Common myeloid progenitor, CD34-positive (primary cell): Measurements from ENCODE around the gene DCHS2.

ENCODE experiments used
- CTCF ChIA-PET: fragments of 350-600 bp; sonication (Branson Sonifier 250); formaldehyde crosslinking; loops from one replicate; lab custom pipeline; 2021; ENCODE audit warnings: antibody characterized with exemption; lab: Charles Lee
- POLR2A ChIA-PET: fragments of 350-600 bp; sonication (Branson Sonifier 250); formaldehyde crosslinking; loops from one replicate; lab custom pipeline; 2021; ENCODE audit warnings: antibody characterized with exemption; lab: Charles Lee
- DNase-seq, 3 donors: peaks; one replicate each; pipeline versions ENCODE4 v3.0.0 to v3.0.0-alpha.2; 2013
- H3K27ac ChIP-seq, 2 experiments: 1 replicate in 1 of 2; 2 replicates in 1 of 2; pipeline ENCODE4 v1.7.0; 2013; ENCODE audit warnings: inconsistent platforms in 2 of 2, low read length in 2 of 2, mild to moderate bottlenecking in 2 of 2, low read depth in 1 of 2, moderate library complexity in 1 of 2; ENCODE audit not compliant: severe bottlenecking in 2 of 2, insufficient read depth in 1 of 2, poor library complexity in 1 of 2
- H3K27me3 ChIP-seq, 5 experiments: replicated peaks in 2 of 5; 1 replicate in 3 of 5; 2 replicates in 2 of 5; pipeline versions ENCODE4 v1.6.1 to v1.7.0; 2013; ENCODE audit warnings: low read length in 4 of 5, mild to moderate bottlenecking in 2 of 5, moderate library complexity in 2 of 5, inconsistent platforms in 1 of 5; ENCODE audit not compliant: insufficient read depth in 5 of 5, control insufficient read depth in 4 of 5
- H3K36me3 ChIP-seq, 4 experiments: 1 replicate in 2 of 4; 2 replicates in 2 of 4; pipeline versions ENCODE4 v1.6.1 to v1.7.0; 2013; ENCODE audit warnings: low read length in 3 of 4, control low read depth in 1 of 4, mild to moderate bottlenecking in 1 of 4; ENCODE audit not compliant: control insufficient read depth in 4 of 4, insufficient read depth in 4 of 4
- H3K4me1 ChIP-seq, 4 experiments: 1 replicate in 3 of 4; 2 replicates in 1 of 4; pipeline versions ENCODE4 v1.6.1 to v1.7.1; 2013; ENCODE audit warnings: low read length in 3 of 4, mild to moderate bottlenecking in 3 of 4, control low read depth in 1 of 4, inconsistent platforms in 1 of 4, moderate library complexity in 1 of 4; ENCODE audit not compliant: control insufficient read depth in 4 of 4, insufficient read depth in 4 of 4; ENCODE audit errors: control extremely low read depth in 1 of 4
- H3K4me3 ChIP-seq, 7 experiments: 1 replicate in 4 of 7; 2 replicates in 3 of 7; pipeline versions ENCODE4 v1.5.1 to v1.7.0; 2013; ENCODE audit warnings: mild to moderate bottlenecking in 7 of 7, low read length in 6 of 7, moderate library complexity in 6 of 7, inconsistent platforms in 2 of 7, low read depth in 2 of 7, control low read depth in 1 of 7; ENCODE audit not compliant: insufficient read depth in 4 of 7, control insufficient read depth in 1 of 7; ENCODE audit errors: extremely low read depth in 1 of 7
- H3K9me3 ChIP-seq, 5 experiments: 1 replicate in 4 of 5; 2 replicates in 1 of 5; pipeline versions ENCODE4 v1.6.1 to v1.7.1; 2013; ENCODE audit warnings: low read length in 4 of 5, mild to moderate bottlenecking in 2 of 5, inconsistent platforms in 1 of 5, low read depth in 1 of 5, moderate library complexity in 1 of 5; ENCODE audit not compliant: control insufficient read depth in 4 of 5, insufficient read depth in 2 of 5; ENCODE audit errors: control extremely low read depth in 1 of 5
- WGBS: methylation state at CpG from one replicate; pipeline ENCODE4 v1.1.5; 2013; ENCODE audit not compliant: insufficient coverage; 5-methylcytosine and 5-hydroxymethylcytosine counted together

DCHS2 gene

DNA sequence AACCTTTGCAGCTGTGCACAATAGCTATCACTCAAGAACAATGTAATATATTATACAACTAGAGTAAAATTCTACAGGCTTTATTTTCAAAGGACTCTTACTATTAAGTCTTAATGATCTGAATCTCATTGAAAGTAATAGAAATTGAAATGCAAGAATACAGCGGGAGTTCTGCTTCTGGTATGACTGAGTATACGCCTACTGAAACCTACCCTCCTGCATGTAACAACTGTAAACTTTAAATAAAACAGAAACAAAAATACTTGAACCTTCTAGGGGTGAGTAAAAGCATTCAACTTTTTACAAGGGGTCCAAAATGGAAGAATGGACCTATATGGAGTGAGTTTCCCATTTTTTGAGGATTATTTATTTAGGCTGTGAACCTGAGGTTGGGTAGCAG is 13.5 kb downstream of the DCHS2 start:
- H3K27ac ChIP-seq, result no peak overlapping the region
- no CpG with 5 or more reads among the region's 2 CpGs for WGBS
- H3K4me3 ChIP-seq, result no peak overlapping the region
- H3K9me3 ChIP-seq, result peaks cover 0 to 2% (median 0%) of the 10 kb centered on the region in 5 experiments
- peaks cover 0 to 5% (median 4%) of the 10 kb centered on the region in 5 experiments for H3K27me3 ChIP-seq
- H3K4me1 ChIP-seq, result no peaks in the 10 kb centered on the region
- no peaks in the 10 kb centered on the region for H3K36me3 ChIP-seq
- ChIA-PET CTCF (no interaction called here), POLR2A (no interaction called here)
- no peak for DNase-seq

DNA sequence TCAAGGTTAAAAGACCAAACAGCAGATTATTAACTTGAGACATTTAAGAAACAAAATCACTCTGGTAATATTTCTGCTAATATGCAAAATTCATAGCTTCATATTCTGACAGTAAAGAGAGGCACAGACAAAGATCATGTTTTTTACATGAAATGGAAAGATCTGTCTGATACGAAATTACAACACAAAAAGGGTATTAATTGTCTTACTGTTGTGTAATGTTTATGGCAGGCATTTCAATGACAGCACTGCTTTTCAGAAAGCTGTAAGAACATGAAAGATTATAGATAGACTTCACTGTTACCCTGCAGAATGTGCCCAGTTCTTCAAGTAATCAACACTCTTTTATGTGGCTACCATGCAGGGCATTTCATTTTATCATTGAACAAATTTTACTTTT is 15.4 kb downstream of the DCHS2 start:
- CTCF ChIA-PET, result no interaction called here
- no peaks in the 10 kb centered on the region for H3K36me3 ChIP-seq
- H3K27ac ChIP-seq, result no peak overlapping the region
- no peak for DNase-seq
- WGBS, result no CpG with 5 or more reads among the region's 1 CpG
- peaks cover 0 to 5% (median 0%) of the 10 kb centered on the region in 4 experiments for H3K4me1 ChIP-seq
- H3K27me3 ChIP-seq, result peaks cover 0 to 8% (median 2%) of the 10 kb centered on the region in 5 experiments
- H3K9me3 ChIP-seq, result peaks cover 0 to 2% (median 0%) of the 10 kb centered on the region in 5 experiments
- POLR2A ChIA-PET, result no interaction called here
- H3K4me3 ChIP-seq, result no peak overlapping the region

DNA sequence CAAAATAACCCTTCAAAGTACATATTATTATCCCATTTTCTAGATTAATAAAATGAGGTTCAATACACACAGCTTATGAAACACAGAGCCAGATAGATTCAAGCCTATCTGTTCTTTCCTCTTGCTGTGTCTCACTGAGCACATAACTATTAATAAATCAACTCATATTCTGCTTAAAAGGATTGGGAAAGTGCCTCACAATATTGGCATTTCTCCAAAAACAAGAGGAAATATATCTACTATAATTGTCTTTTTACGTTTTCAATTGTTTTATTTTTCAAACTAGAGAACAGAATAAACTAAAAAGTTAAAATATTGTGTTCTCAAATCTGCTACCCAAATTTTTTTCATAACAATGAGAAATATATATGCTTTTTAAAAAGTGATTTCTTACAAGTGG is 15.8 kb downstream of the DCHS2 start:
- Histone ChIP-seq H3K27ac (no peak overlapping the region), H3K4me3 (no peak overlapping the region), H3K27me3 (peaks cover 0 to 8% (median 2%) of the 10 kb centered on the region in 5 experiments), H3K4me1 (peaks cover 0 to 5% (median 0%) of the 10 kb centered on the region in 4 experiments), H3K36me3 (no peaks in the 10 kb centered on the region), H3K9me3 (peaks cover 0 to 2% (median 0%) of the 10 kb centered on the region in 5 experiments)
- WGBS, result no CpG with 5 or more reads among the region's 1 CpG
- DNase-seq, result no peak
- ChIA-PET CTCF (no interaction called here), POLR2A (no interaction called here)

DNA sequence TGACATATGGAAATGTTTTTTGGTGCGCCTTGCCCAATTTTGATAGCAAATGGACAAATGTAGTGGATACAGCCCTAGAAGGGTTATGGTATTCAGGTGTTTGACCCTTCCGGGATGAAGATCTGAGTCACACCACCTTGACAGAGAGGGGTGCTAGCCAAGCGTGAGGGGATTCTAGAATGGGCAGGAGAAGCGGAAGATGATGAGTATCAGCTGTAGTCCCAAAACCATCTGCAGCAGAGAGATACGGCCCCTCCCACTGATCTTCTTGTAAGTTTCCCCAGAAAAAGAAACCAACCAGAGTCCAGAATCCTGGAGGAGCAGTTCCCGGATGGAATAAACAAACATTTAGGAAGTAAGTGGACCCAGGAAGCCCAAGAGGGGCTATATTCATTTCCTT is 18.1 kb downstream of the DCHS2 start:
- 79% methylated on average over 6 of the region's 6 CpGs for WGBS
- Histone ChIP-seq H3K27me3 (peaks cover 0 to 9% (median 2%) of the 10 kb centered on the region in 5 experiments), H3K9me3 (peaks cover 0 to 2% (median 0%) of the 10 kb centered on the region in 5 experiments), H3K4me3 (no peak overlapping the region), H3K4me1 (peaks cover 0 to 5% (median 0%) of the 10 kb centered on the region in 4 experiments), H3K27ac (no peak overlapping the region), H3K36me3 (no peaks in the 10 kb centered on the region)
- CTCF ChIA-PET, result interaction anchor here (1.7 kb wide), 1 partner anchor 33 kb away, joined by 4 read pairs; no protein-coding TSS in a partner anchor
- POLR2A ChIA-PET, result no interaction called here
- DNase-seq, result no peak

DNA sequence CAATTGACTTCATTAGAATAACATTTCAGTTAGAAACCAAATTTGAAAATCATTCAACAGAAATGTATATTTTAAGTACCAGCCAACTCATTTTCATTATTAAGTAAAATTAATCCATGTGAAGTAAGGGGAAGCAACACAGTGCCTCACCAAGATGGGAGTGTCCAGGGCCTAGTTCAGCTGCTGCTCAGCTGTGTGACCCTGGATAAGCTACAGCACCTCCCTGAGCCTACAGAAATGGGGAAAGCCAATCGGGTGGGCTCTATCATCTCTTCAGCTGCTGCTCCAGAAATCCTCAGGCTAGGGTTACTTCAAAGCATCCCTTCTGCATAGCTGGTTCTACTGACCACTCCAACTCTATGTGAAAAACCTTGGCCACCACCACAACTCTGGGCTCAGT is 18.7 kb downstream of the DCHS2 start:
- CTCF ChIA-PET, result interaction anchor here (1.7 kb wide), 1 partner anchor 34 kb away, joined by 4 read pairs; no protein-coding TSS in a partner anchor
- POLR2A ChIA-PET, result no interaction called here
- no peaks in the 10 kb centered on the region for H3K36me3 ChIP-seq
- WGBS, result 100% methylated on average over 1 of the region's 1 CpG
- no peaks in the 10 kb centered on the region for H3K9me3 ChIP-seq
- no peak overlapping the region for H3K4me3 ChIP-seq
- H3K27me3 ChIP-seq, result peaks cover 0 to 9% (median 0%) of the 10 kb centered on the region in 5 experiments
- no peak overlapping the region for H3K27ac ChIP-seq
- H3K4me1 ChIP-seq, result peaks cover 0 to 5% (median 0%) of the 10 kb centered on the region in 4 experiments
- no peak for DNase-seq

DNA sequence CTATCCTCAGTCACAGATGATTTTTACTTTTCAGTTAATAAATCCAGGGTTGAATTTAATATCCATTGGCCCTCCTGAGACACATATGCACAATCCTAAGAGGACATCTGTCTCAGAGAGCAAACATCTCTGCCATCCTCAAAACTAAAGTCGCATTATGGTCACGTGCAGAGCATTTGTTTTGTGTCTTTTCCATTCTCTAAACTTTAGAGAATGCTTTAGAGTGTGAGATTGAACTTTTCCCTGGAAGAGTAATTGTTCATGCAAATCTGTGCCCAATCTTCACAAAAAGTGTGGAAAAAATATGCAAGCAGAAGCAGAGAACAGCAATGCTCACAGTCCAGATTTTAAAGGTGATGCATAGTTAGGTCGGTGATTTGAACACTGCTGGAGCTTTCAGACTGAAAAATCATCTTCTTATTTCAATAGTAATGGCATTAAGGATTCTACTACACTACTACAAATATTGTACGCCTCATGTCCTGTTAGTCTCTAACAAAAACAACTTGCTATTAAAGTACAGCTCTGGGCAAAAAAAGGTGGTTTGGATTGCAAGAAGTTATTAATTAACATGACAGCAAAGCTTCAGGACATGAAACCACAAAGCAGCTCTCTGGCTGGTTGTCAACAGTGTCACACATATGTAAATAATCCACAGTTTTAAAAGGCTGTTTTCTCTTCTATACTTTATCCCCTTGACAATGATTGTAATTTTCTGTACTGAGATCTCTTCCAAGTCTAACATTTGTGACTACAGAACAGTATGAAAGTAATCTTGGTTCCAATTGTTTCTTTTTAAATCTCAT is 19.9 kb downstream of the DCHS2 start:
- Histone ChIP-seq H3K9me3 (no peaks in the 10 kb centered on the region), H3K36me3 (no peaks in the 10 kb centered on the region), H3K27me3 (peaks cover 0 to 9% (median 0%) of the 10 kb centered on the region in 5 experiments), H3K4me1 (peaks cover 0 to 5% (median 0%) of the 10 kb centered on the region in 4 experiments), H3K27ac (no peak overlapping the region), H3K4me3 (no peak overlapping the region)
- 90% methylated on average over 2 of the region's 4 CpGs for WGBS
- CTCF ChIA-PET, result interaction anchor here (1.7 kb wide), 1 partner anchor 35 kb away, joined by 4 read pairs; no protein-coding TSS in a partner anchor
- DNase-seq, result peak in 2 of 3 donors; percentile 25 to 38
- POLR2A ChIA-PET, result no interaction called here

DNA sequence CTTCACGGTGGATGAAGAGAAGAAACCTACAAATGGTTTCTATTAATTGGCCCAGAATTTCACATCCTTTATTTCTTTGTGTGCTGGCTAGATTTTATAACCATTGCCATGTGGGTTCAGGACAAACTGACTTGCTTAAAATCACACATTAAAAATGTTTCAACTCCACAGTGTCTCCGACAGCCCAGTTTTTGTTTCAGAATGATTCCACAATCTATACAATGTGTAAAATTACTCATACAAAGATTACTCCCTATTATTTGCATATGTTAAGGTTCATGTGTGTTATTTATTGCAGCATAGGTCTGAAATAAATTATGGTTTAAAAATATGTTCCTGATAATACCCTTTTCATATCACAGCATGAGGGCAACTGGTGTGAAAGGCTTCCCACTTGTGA is 20.6 kb downstream of the DCHS2 start:
- Histone ChIP-seq H3K4me1 (peaks cover 0 to 5% (median 0%) of the 10 kb centered on the region in 4 experiments), H3K36me3 (no peaks in the 10 kb centered on the region), H3K9me3 (no peaks in the 10 kb centered on the region), H3K4me3 (no peak overlapping the region), H3K27ac (no peak overlapping the region), H3K27me3 (peaks cover 0 to 9% (median 2%) of the 10 kb centered on the region in 5 experiments)
- ChIA-PET CTCF (no interaction called here), POLR2A (no interaction called here)
- WGBS, result 0% methylated on average over 1 of the region's 2 CpGs
- DNase-seq, result no peak
